ENCODE results near the gene NHSL1.
A peak's percentile ranks its signal among the peaks of the same experiment; 100 is the strongest.

The NHSL1 gene

GRCh38 chr6:138465007-138465645 lies 34.2 kb downstream of the NHSL1 start:
- H3K4me3 ChIP-seq (ENCODE audit: low read length) = no peak overlapping the region
- peak; percentile 95 for DNase-seq (ENCODE audit: low read depth)
- TF ChIP-seq, protein P1, sequence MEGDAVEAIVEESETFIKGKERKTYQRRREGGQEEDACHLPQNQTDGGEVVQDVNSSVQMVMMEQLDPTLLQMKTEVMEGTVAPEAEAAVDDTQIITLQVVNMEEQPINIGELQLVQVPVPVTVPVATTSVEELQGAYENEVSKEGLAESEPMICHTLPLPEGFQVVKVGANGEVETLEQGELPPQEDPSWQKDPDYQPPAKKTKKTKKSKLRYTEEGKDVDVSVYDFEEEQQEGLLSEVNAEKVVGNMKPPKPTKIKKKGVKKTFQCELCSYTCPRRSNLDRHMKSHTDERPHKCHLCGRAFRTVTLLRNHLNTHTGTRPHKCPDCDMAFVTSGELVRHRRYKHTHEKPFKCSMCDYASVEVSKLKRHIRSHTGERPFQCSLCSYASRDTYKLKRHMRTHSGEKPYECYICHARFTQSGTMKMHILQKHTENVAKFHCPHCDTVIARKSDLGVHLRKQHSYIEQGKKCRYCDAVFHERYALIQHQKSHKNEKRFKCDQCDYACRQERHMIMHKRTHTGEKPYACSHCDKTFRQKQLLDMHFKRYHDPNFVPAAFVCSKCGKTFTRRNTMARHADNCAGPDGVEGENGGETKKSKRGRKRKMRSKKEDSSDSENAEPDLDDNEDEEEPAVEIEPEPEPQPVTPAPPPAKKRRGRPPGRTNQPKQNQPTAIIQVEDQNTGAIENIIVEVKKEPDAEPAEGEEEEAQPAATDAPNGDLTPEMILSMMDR (conservative IDR thresholded peaks at IDR 0.05; ENCODE audit: low read length) = no peak

- no peak overlapping the region for H3K4me3 ChIP-seq (ENCODE audit: low read length)
- DNase-seq (ENCODE audit: low read depth) = no peak
- TF ChIP-seq, protein P1 (conservative IDR thresholded peaks at IDR 0.05; ENCODE audit: low read length) = no peak
Measured at GRCh38 chr6:138464085-138464484, 35.2 kb downstream of the NHSL1 start.

DNA sequence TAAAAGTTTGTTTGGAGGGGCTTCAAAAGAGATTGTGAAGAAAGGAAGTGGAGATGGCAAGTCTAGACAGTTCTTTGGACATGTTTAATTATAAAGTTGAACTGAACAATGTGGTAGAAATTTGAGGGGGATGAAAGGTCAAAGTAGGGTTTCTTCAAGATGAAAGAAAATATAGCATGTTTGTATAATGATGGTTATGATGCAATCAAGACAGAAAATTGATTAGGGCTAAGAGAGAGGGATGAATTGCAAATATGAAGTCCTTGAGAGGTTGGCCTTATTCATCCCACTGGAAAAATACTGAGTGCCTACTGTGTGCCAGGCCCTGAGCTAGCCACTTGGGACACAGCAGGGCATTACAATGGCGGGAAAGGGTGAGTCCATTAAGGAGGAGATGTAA lies 37.6 kb downstream of the NHSL1 start:
- no peak overlapping the region for H3K4me3 ChIP-seq (ENCODE audit: low read length)
- TF ChIP-seq, protein P1 (conservative IDR thresholded peaks at IDR 0.05; ENCODE audit: low read length) = no peak
- DNase-seq (ENCODE audit: low read depth) = no peak

DNA sequence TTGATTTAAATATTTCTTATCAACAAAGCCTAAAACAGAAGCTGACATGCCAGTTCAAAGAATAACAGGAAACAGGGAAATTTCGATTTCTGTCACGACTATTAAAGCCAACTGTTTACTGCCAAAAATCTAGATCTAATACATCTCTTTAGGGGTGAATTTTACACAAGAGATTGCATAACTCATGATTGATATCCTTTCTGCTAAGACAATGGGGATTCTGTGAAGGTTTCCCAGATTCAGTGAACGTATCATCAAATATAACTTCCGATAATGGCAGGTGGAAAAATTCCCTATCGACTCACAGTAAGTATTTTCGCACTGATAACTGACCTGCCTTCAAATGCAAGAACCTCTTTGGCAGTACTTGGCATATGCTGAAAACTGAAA lies 42.9 kb downstream of the NHSL1 start:
- no peak for DNase-seq (ENCODE audit: low read depth)
- TF ChIP-seq, protein P1 (conservative IDR thresholded peaks at IDR 0.05; ENCODE audit: low read length) = no peak
- no peak overlapping the region for H3K4me3 ChIP-seq (ENCODE audit: low read length)

DNA sequence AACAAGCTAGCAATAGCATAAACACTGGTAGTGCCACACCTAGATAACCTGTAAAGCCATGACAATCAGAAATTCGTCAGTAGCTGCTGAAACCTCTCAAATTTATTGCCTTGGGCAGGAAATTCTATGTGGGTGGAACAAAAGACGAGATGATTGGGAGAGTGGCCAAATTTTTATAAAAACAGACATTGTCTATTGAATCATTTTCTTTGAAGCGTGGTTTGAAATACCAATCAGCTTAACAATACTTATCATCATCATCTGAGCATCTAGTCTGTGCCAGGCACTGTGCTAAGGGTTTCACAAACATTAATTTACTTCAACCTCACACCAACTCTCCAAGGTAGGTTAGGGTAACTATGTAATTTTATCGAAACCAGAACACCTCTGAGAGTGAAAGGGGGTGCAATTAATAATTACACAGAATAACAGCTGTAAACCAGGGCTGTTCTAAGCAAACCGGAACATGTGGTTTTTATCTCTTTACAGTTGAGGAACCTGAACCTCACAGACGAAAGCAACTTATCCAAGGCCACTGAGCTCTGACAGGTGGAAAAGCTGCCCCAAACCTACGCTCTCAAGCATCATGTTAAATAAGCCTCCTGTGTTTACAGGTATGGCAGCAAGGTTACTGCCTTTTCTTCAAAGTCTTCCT lies 43.4 kb downstream of the NHSL1 start:
- TF ChIP-seq, protein P1 (conservative IDR thresholded peaks at IDR 0.05; ENCODE audit: low read length) = no peak
- DNase-seq (ENCODE audit: low read depth) = peak; percentile 19
- no peak overlapping the region for H3K4me3 ChIP-seq (ENCODE audit: low read length)

GRCh38 chr6:138454981-138455706 lies 44.1 kb downstream of the NHSL1 start:
- DNase-seq (ENCODE audit: low read depth) = no peak
- no peak overlapping the region for H3K4me3 ChIP-seq (ENCODE audit: low read length)
- TF ChIP-seq, protein P1 (conservative IDR thresholded peaks at IDR 0.05; ENCODE audit: low read length) = no peak

Measured in AG10803 (cell line).